Left ventricle myocardium inferior (tissue), 1 donor: ENCODE results near the gene ATAD2B. TPM values are rescaled to one million over a fixed set of nuclear protein-coding genes. Genes with fewer than 3 reads are reported as not detected.

Experiments
- DNase-seq: peaks from one replicate; pipeline ENCODE4 v3.0.0-alpha.2; 2020
- H3K27ac ChIP-seq: fragments of 200-600 bp; replicated peaks from 2 replicates; pipeline ENCODE4 v1.8.0; 2021
- H3K27me3 ChIP-seq: fragments of 200-600 bp; 2 replicates; pipeline ENCODE4 v1.8.0; 2021; ENCODE audit warnings: low read depth
- H3K36me3 ChIP-seq: fragments of 200-600 bp; 2 replicates; pipeline ENCODE4 v1.8.0; 2021
- H3K4me1 ChIP-seq: fragments of 200-600 bp; 2 replicates; pipeline ENCODE4 v1.8.0; 2021
- H3K4me3 ChIP-seq: fragments of 200-600 bp; 2 replicates; pipeline ENCODE4 v1.8.0; 2021; ENCODE audit warnings: mild to moderate bottlenecking, moderate library complexity
- H3K9me3 ChIP-seq: fragments of 200-600 bp; replicated peaks from 2 replicates; pipeline ENCODE4 v1.8.0; 2021
- intact Hi-C: fragments of 100-400 bp; cut with micrococcal nuclease; formaldehyde crosslinking; loops from one replicate; pipeline ENCODE4 v1.11.0; 2022
- total RNA-seq: library from RNA; stranded (reverse); fragmentation: NEBNext Ultra II Directional; extraction: Animal tissue kit (Norgen Biotek cat#: 25700); gene quantifications from one replicate; pipeline ENCODE4 v1.2.1, GENCODE V29; 2021
- TF ChIP-seq, protein P1 (sequence below): fragments of 200-600 bp; IDR thresholded peaks from 2 replicates; pipeline ENCODE4 v1.8.0; 2021; ENCODE audit warnings: antibody characterized with exemption, mild to moderate bottlenecking, borderline replicate concordance
- donor health status: DM: no; HTN: yes; CAD: no; lungs with severe emphysema.

Gene ATAD2B
- total RNA-seq, 1 donor from 2014 or later = 7.9 TPM

GRCh38 chr2:23777826-23778225 lies 149.1 kb downstream of the ATAD2B start:
- Histone ChIP-seq H3K36me3 (peaks cover 32% of the 10 kb centered on the region), H3K4me1 (no peaks in the 10 kb centered on the region), H3K9me3 (no peaks in the 10 kb centered on the region), H3K27ac (no peak overlapping the region), H3K4me3 (no peak overlapping the region), H3K27me3 (no peaks in the 10 kb centered on the region)
- no peak for DNase-seq
- intact Hi-C loops = no loop called here
- TF ChIP-seq, protein P1, sequence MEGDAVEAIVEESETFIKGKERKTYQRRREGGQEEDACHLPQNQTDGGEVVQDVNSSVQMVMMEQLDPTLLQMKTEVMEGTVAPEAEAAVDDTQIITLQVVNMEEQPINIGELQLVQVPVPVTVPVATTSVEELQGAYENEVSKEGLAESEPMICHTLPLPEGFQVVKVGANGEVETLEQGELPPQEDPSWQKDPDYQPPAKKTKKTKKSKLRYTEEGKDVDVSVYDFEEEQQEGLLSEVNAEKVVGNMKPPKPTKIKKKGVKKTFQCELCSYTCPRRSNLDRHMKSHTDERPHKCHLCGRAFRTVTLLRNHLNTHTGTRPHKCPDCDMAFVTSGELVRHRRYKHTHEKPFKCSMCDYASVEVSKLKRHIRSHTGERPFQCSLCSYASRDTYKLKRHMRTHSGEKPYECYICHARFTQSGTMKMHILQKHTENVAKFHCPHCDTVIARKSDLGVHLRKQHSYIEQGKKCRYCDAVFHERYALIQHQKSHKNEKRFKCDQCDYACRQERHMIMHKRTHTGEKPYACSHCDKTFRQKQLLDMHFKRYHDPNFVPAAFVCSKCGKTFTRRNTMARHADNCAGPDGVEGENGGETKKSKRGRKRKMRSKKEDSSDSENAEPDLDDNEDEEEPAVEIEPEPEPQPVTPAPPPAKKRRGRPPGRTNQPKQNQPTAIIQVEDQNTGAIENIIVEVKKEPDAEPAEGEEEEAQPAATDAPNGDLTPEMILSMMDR = no peak

GRCh38 chr2:23776021-23776420 lies 150.9 kb downstream of the ATAD2B start:
- intact Hi-C loops = no loop called here

DNA sequence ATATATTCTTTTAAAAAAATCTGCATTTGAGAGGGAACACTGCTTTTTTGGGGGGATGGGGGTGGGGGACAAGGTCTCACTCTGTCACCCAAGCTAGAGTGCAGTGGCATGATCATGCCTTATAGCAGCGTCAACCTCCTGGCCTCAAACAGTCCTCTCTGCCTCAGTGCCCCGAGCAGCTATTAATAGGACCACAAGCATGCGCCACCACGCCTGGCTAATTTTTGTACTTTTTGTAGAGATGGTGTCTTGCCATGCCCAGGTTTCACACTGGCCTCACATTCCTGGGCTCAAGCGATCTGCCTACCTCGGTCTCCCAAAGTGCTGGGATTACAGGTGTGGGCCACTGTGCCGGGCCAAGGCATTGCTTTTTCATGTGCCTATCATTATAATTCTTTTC lies 154.2 kb downstream of the ATAD2B start:
- intact Hi-C loops = no loop called here
- Histone ChIP-seq H3K27me3 (no peaks in the 10 kb centered on the region), H3K4me1 (no peaks in the 10 kb centered on the region), H3K36me3 (peaks cover 33% of the 10 kb centered on the region), H3K9me3 (no peaks in the 10 kb centered on the region), H3K4me3 (no peak overlapping the region), H3K27ac (no peak overlapping the region)
- TF ChIP-seq, protein P1 = no peak
- no peak for DNase-seq

More at GRCh38 chr2:23776021-23776420, 150.9 kb downstream of the ATAD2B start:
- Histone ChIP-seq H3K36me3 (peaks cover 35% of the 10 kb centered on the region), H3K27me3 (no peaks in the 10 kb centered on the region), H3K9me3 (no peaks in the 10 kb centered on the region), H3K4me3 (no peak overlapping the region), H3K27ac (no peak overlapping the region), H3K4me1 (no peaks in the 10 kb centered on the region)
- DNase-seq = no peak
- TF ChIP-seq, protein P1 = no peak

DNA sequence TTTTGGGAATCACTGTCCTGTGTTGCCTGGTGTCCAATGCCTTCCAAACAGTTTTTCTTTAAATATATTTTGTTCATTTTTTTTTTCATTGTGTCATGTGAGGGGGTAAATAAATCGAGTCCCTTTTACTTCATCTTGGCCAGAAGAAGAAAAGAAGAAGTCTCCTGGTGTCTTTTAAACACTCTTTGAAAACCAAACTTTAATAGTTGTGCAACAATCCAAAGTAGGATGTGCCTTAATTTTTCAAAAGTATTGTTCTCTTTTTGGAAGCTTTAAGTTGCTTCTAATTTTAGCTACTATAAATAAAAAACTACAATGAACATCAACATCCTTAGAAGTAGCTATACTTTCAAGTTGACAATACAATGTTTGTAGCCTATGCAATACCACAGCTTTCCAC lies 154.9 kb downstream of the ATAD2B start:
- Histone ChIP-seq H3K27ac (no peak overlapping the region), H3K4me1 (no peaks in the 10 kb centered on the region), H3K27me3 (no peaks in the 10 kb centered on the region), H3K4me3 (no peak overlapping the region), H3K36me3 (peaks cover 33% of the 10 kb centered on the region), H3K9me3 (no peaks in the 10 kb centered on the region)
- no peak for DNase-seq
- intact Hi-C loops = no loop called here
- TF ChIP-seq, protein P1 = no peak

DNA sequence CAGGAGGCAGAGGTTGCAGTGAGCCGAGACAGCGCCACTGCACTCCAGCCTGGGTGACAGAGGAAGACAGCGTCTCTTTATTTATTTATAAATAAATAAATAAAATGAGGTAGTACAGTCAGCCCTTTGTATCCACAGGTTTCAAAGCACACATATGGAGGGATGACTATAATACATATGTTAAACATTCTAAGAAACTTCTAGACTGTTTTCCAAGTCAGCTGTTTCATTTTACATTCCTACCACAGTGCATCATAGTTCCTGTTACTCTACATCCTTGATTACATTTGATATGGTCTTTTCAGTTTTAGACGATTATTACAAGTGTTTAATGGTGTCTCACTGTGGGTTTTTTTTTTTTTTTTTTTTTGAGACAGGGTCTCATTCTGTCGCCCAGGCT lies 157.6 kb downstream of the ATAD2B start:
- H3K4me3 ChIP-seq = no peak overlapping the region
- no peaks in the 10 kb centered on the region for H3K9me3 ChIP-seq
- DNase-seq = no peak
- intact Hi-C loops = no loop called here
- no peak overlapping the region for H3K27ac ChIP-seq
- H3K27me3 ChIP-seq = no peaks in the 10 kb centered on the region
- peaks cover 31% of the 10 kb centered on the region for H3K36me3 ChIP-seq
- TF ChIP-seq, protein P1 = no peak
- no peaks in the 10 kb centered on the region for H3K4me1 ChIP-seq
